NB4 (cell line): ENCODE measurements around the gene RGS4.

Experiments
- DNase-seq: peaks from one replicate; pipeline ENCODE4 v3.0.0; 2010; ENCODE audit warnings: low read depth
- H3K4me3 ChIP-seq: one replicate; pipeline ENCODE4 v1.5.1; 2011; ENCODE audit warnings: mild to moderate bottlenecking, low read depth, low read length, moderate library complexity
- CTCF ChIP-seq: IDR thresholded peaks from one replicate; pipeline ENCODE4 v1.5.1; 2012; ENCODE audit warnings: low read depth, low read length
- MAX ChIP-seq: IDR thresholded peaks from 2 replicates; pipeline ENCODE4 v1.6.1; 2011; ENCODE audit warnings: low read depth, low read length
- MYC ChIP-seq: IDR thresholded peaks from 2 replicates; pipeline ENCODE4 v1.6.1; 2011; ENCODE audit warnings: low read depth, low read length
- POLR2A ChIP-seq: IDR thresholded peaks from 2 replicates; pipeline ENCODE4 v1.6.1; 2011; ENCODE audit warnings: mild to moderate bottlenecking; ENCODE audit not compliant: insufficient read length; ENCODE audit errors: extremely low read depth

RGS4 gene

GRCh38 chr1:163095213-163095612 lies 26.1 kb downstream of the RGS4 start:
- TF ChIP-seq MYC, result no peak
- no peak for TF ChIP-seq MAX
- TF ChIP-seq POLR2A, result no peak
- no peak for TF ChIP-seq CTCF
- H3K4me3 ChIP-seq, result no peak overlapping the region
- DNase-seq, result no peak

- TF ChIP-seq CTCF, result no peak
- no peak for TF ChIP-seq MYC
- TF ChIP-seq MAX, result no peak
- no peak for TF ChIP-seq POLR2A
- no peak for DNase-seq
- no peak overlapping the region for H3K4me3 ChIP-seq
Observed at GRCh38 chr1:163102590-163102989, 33.4 kb downstream of the RGS4 start.

- no peak overlapping the region for H3K4me3 ChIP-seq
- TF ChIP-seq CTCF (no peak), MYC (no peak), POLR2A (no peak)
- no peak for DNase-seq
Observed at GRCh38 chr1:163104385-163105099, 35.4 kb downstream of the RGS4 start.

- no peak for DNase-seq
- H3K4me3 ChIP-seq, result no peak overlapping the region
- TF ChIP-seq MAX (no peak), MYC (no peak), POLR2A (no peak), CTCF (no peak)
Observed at GRCh38 chr1:163106364-163106987, 37.3 kb downstream of the RGS4 start.

- no peak overlapping the region for H3K4me3 ChIP-seq
- DNase-seq, result no peak
- no peak for TF ChIP-seq CTCF
- no peak for TF ChIP-seq MAX
- TF ChIP-seq POLR2A, result no peak
- TF ChIP-seq MYC, result no peak
Observed at GRCh38 chr1:163107655-163108054, 38.5 kb downstream of the RGS4 start.

GRCh38 chr1:163115887-163116286 lies 46.7 kb downstream of the RGS4 start:
- no peak for DNase-seq
- H3K4me3 ChIP-seq, result no peak overlapping the region
- no peak for TF ChIP-seq POLR2A
- no peak for TF ChIP-seq MYC
- no peak for TF ChIP-seq CTCF
- no peak for TF ChIP-seq MAX
